GM20000 (cell line): ENCODE results near the gene TULP1.

Experiments used
- DNase-seq: peaks from one replicate; pipeline ENCODE4 v3.0.0; 2012; ENCODE audit warnings: low spot score
- CTCF ChIP-seq: IDR thresholded peaks from 2 replicates; pipeline ENCODE4 v1.5.1; 2012; ENCODE audit warnings: mild to moderate bottlenecking, control low read depth; ENCODE audit errors: extremely low read depth, missing control alignments

The TULP1 gene

GRCh38 chr6:35503534-35503933, 9.2 kb downstream of the TULP1 start:
- DNase-seq, result no peak
- no peak for TF ChIP-seq CTCF

DNA sequence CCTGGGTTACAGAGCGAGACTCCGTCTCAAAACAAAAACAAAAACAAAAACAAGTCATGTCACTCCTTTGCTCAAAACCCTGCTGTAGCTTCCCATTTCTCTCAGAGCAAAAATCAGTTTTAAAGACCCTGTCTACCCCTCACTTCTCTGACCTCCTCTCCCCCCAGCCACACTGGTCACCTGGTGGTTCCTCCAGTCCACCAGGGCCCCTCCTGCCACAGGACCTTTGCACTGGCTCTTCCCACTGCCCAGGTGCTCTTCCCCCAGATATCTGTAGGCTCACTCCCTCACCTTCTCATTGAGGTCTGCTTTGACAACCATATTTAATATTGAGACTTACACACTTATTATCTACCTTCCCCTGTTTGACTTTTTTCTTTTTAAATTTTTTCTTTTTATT, 10.9 kb downstream of the TULP1 start:
- TF ChIP-seq CTCF, result no peak
- no peak for DNase-seq

DNA sequence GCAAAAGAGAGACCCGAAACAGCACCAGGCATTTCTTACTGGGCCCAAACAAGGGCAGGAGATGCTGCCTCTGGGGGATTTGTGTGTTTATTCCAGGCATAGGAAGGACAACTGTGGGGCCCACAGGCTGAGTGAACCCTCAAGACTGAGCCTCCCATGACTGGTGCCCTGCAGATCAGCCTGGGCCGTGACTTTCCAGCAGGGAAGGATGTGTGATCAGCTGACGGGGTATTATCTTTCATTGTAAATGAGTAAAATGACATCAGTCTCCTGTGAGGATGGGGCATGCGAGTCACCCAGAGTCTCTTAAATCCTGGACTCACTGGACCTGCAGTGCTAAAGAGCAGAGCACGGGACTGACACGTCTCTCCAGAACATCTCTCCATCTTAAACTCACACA, 11.9 kb downstream of the TULP1 start:
- no peak for DNase-seq
- TF ChIP-seq CTCF, result no peak

- no peak for DNase-seq
- no peak for TF ChIP-seq CTCF
Measured at GRCh38 chr6:35499372-35499771, 13.3 kb downstream of the TULP1 start.

GRCh38 chr6:35498422-35499067, 14.2 kb downstream of the TULP1 start:
- no peak for DNase-seq
- no peak for TF ChIP-seq CTCF

GRCh38 chr6:35497571-35498421, 14.9 kb downstream of the TULP1 start:
- peak; percentile 65 for DNase-seq
- TF ChIP-seq CTCF, result no peak

- peak; percentile 96 for DNase-seq
Measured at GRCh38 chr6:35496841-35497570, 15.7 kb downstream of the TULP1 start, which contains the start of gene TEAD3. TSS of gene TEAD3 (minus strand) at chr6:35497079.

More at GRCh38 chr6:35496841-35497570, 15.7 kb downstream of the TULP1 start, which contains the start of gene TEAD3:
- no peak for TF ChIP-seq CTCF
